GM12875 (cell line): ENCODE measurements around the gene GPATCH8.
"Not testable (repeated sequence)": the region's sequence is repeated elsewhere in the genome, so short reads cannot be mapped to it uniquely, and the experiment has no call there.

Source experiments
- H3K4me3 ChIP-seq: one replicate; pipeline ENCODE4 v1.5.1; 2011; ENCODE audit warnings: low read depth, low read length, control low read depth
- CTCF ChIP-seq: IDR thresholded peaks from 2 replicates; pipeline ENCODE4 v1.5.1; 2011; ENCODE audit warnings: low read depth, mild to moderate bottlenecking, control low read depth, inconsistent platforms, low read length, moderate library complexity, borderline replicate concordance; ENCODE audit not compliant: insufficient read depth

Gene GPATCH8

GRCh38 chr17:44374306-44375195 is 128.7 kb downstream of the GPATCH8 start:
- H3K4me3 ChIP-seq = no peak overlapping the region
- no peak for TF ChIP-seq CTCF

- TF ChIP-seq CTCF = no peak
- H3K4me3 ChIP-seq = no peak overlapping the region
These were observed 131.2 kb downstream of the GPATCH8 start for GRCh38 chr17:44372036-44372435.

- not testable (repeated sequence) for H3K4me3 ChIP-seq
These were observed 133.7 kb downstream of the GPATCH8 start for GRCh38 chr17:44369414-44370023.

- not testable (repeated sequence) for H3K4me3 ChIP-seq
These were observed 134.6 kb downstream of the GPATCH8 start for GRCh38 chr17:44368391-44369243.

GRCh38 chr17:44367231-44367979 is 135.8 kb downstream of the GPATCH8 start:
- no peak overlapping the region for H3K4me3 ChIP-seq
- no peak for TF ChIP-seq CTCF

- not testable (repeated sequence) for H3K4me3 ChIP-seq
These were observed 138.2 kb downstream of the GPATCH8 start for GRCh38 chr17:44365051-44365450.

- H3K4me3 ChIP-seq = peak within 1 kb of the TSS; percentile 55
- TF ChIP-seq CTCF = peak; percentile 88
These were observed 139.5 kb downstream of the GPATCH8 start, which contains the start of gene FAM171A2 for GRCh38 chr17:44363613-44364159. TSS of gene FAM171A2 (minus strand) at chr17:44363853. CDS start at chr17:44363714, 139 bp downstream.
